ENCODE data around the gene TBC1D8B.

- TF ChIP-seq EZH2phosphoT487 (IDR thresholded peaks at IDR 0.05; ENCODE audit: insufficient read depth, low read depth) (no peak), EZH2 (IDR thresholded peaks at IDR 0.05; ENCODE audit: insufficient read depth, poor library complexity, severe bottlenecking) (no peak)
Observed at GRCh38 chrX:106894392-106894909, 92.0 kb downstream of the TBC1D8B start.

All from GM23248 (cell line).